Breast epithelium (tissue), 4 donors: ENCODE data around the gene COL18A1. TPM values are rescaled to one million over a fixed set of nuclear protein-coding genes. Genes with fewer than 3 reads are reported as not detected.
A peak's percentile ranks its signal among the peaks of the same experiment; 100 is the strongest.

Experiments
- DNase-seq, 2 donors: peaks; one replicate each; pipeline ENCODE4 v3.0.0-alpha.2; 2019; ENCODE audit warnings: low spot score in 2 of 2
- H3K27ac ChIP-seq, 2 donors: fragments of 200-600 bp; sonication (generic) in 1 of 2; one replicate each; pipeline ENCODE4 v1.5.1; 2016 to 2019; ENCODE audit warnings: mild to moderate bottlenecking in 1 of 2
- H3K27me3 ChIP-seq, 2 donors: fragments of 200-600 bp; sonication (generic) in 1 of 2; one replicate each; pipeline versions ENCODE4 v1.5.1 to v1.6.0; 2017 to 2019; ENCODE audit warnings: control low read depth in 1 of 2, mild to moderate bottlenecking in 1 of 2
- H3K36me3 ChIP-seq: fragments of 200-600 bp; one replicate; pipeline ENCODE4 v1.5.1; 2019
- H3K4me1 ChIP-seq, 2 donors: fragments of 200-600 bp; sonication (generic); one replicate each; pipeline ENCODE4 v1.5.1; 2016 to 2019; ENCODE audit warnings: control low read depth in 1 of 2
- H3K4me3 ChIP-seq, 3 donors: fragments of 200-600 bp; sonication (generic); 1 replicate in 2 of 3; 2 replicates in 1 of 3; pipeline ENCODE4 v1.5.1; 2016 to 2019; ENCODE audit warnings: mild to moderate bottlenecking in 3 of 3, moderate library complexity in 2 of 3
- H3K9me3 ChIP-seq, 2 donors: fragments of 200-600 bp; sonication (generic) in 1 of 2; one replicate each; pipeline ENCODE4 v1.5.1; 2016 to 2019; ENCODE audit warnings: control low read depth in 1 of 2
- CTCF ChIP-seq, 3 donors: fragments of 450-650 bp; IDR thresholded peaks; one replicate each; pipeline ENCODE4 v1.5.1; 2016 to 2017; ENCODE audit warnings: antibody characterized with exemption in 3 of 3, mild to moderate bottlenecking in 3 of 3, moderate library complexity in 3 of 3
- POLR2A ChIP-seq: fragments of 450-650 bp; IDR thresholded peaks from one replicate; pipeline ENCODE4 v1.6.1; 2016; ENCODE audit warnings: antibody characterized with exemption, mild to moderate bottlenecking, moderate library complexity
- POLR2AphosphoS5 ChIP-seq, 3 donors: sonication (generic); formaldehyde crosslinking; IDR thresholded peaks; one replicate each; pipeline ENCODE4 v1.6.1; 2017; ENCODE audit warnings: antibody characterized with exemption in 3 of 3
- intact Hi-C: fragments of 100-400 bp; cut with DNase I; formaldehyde crosslinking; loops from one replicate; pipeline ENCODE4 v1.15.1; 2023; ENCODE audit warnings: low total_unique reads
- total RNA-seq, 3 donors: library from RNA; depleted of rRNA; stranded (reverse); fragments of >200 nt; gene quantifications; one replicate each; pipeline ENCODE4 v1.1.0, GENCODE V29; 2016

Gene COL18A1
- total RNA-seq, 3 donors from 2014 or later, result 48.3 to 62.9 (median 55.8) TPM

DNA sequence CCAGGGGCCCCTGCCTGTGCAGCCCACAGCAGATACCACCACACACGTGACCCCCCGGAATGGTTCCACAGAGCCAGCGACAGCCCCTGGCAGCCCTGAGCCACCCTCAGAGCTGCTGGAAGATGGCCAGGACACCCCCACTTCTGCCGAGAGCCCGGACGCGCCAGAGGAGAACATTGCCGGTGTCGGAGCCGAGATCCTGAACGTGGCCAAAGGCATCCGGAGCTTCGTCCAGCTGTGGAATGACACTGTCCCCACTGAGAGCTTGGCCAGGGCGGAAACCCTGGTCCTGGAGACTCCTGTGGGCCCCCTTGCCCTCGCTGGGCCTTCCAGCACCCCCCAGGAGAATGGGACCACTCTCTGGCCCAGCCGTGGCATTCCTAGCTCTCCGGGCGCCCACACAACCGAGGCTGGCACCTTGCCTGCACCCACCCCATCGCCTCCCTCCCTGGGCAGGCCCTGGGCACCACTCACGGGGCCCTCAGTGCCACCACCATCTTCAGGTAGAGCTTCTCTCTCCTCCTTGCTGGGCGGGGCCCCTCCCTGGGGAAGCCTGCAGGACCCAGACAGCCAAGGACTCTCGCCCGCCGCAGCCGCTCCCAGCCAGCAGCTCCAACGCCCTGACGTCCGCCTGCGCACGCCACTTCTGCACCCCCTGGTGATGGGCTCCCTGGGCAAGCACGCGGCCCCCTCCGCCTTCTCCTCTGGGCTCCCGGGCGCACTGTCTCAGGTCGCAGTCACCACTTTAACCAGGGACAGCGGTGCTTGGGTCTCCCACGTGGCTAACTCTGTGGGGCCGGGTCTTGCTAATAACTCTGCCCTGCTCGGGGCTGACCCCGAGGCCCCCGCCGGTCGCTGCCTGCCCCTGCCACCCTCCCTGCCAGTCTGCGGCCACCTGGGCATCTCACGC is 51.0 kb downstream of the COL18A1 start:
- DNase-seq, result no peak
- TF ChIP-seq POLR2A (no peak), CTCF (IDR thresholded peaks at IDR 0.05) (no peak), POLR2AphosphoS5 (IDR thresholded peaks at IDR 0.05) (no peak)
- H3K36me3 ChIP-seq, result no peaks in the 10 kb centered on the region
- H3K4me1 ChIP-seq, result peaks cover 6 to 19% of the 10 kb centered on the region in 2 donors
- peaks cover 0 to under 1% of the 10 kb centered on the region in 2 donors for H3K9me3 ChIP-seq
- intact Hi-C loops, result no loop called here
- peak overlapping the region; percentile 81 to 82 for H3K27ac ChIP-seq
- peak overlapping the region; percentile 29 to 66 (median 45) for H3K4me3 ChIP-seq
- H3K27me3 ChIP-seq, result no peaks in the 10 kb centered on the region

DNA sequence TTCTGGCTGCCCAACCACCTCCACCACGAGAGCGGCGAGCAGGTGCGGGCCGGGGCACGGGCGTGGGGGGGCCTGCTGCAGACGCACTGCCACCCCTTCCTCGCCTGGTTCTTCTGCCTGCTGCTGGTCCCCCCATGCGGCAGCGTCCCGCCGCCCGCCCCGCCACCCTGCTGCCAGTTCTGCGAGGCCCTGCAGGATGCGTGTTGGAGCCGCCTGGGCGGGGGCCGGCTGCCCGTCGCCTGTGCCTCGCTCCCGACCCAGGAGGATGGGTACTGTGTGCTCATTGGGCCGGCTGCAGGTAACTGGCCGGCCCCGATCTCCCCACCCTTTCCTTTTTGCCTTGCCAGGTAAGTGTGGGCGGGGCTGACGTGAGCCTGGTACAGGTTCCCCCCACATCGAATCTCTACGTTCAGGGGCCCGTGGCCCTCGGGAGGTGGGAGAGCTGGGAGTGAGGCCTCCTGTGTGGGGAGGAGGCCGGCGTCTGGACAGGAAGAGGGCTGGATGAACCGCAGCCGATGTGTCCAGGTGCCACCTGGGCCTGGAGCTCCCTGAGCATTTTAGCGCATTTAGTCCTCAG is 51.7 kb downstream of the COL18A1 start:
- no peak for DNase-seq
- no peaks in the 10 kb centered on the region for H3K27me3 ChIP-seq
- H3K4me3 ChIP-seq, result peak overlapping the region in 2 of 3 donors; percentile 45 to 66
- TF ChIP-seq CTCF (IDR thresholded peaks at IDR 0.05), result no peak
- no peaks in the 10 kb centered on the region for H3K36me3 ChIP-seq
- H3K4me1 ChIP-seq, result peaks cover 6 to 19% of the 10 kb centered on the region in 2 donors
- H3K9me3 ChIP-seq, result peaks cover 7 to 8% of the 10 kb centered on the region in 2 donors
- intact Hi-C loops, result no loop called here
- H3K27ac ChIP-seq, result peak overlapping the region in 1 of 2 donors; percentile 82

- Histone ChIP-seq H3K4me1 (peaks cover 6 to 19% of the 10 kb centered on the region in 2 donors), H3K27me3 (no peaks in the 10 kb centered on the region), H3K36me3 (no peaks in the 10 kb centered on the region), H3K4me3 (peak overlapping the region in 2 of 3 donors; percentile 45 to 66), H3K9me3 (peaks cover 7 to 14% of the 10 kb centered on the region in 2 donors), H3K27ac (peak overlapping the region in 1 of 2 donors; percentile 7)
- intact Hi-C loops, result no loop called here
- TF ChIP-seq POLR2A (no peak), POLR2AphosphoS5 (IDR thresholded peaks at IDR 0.05) (no peak), CTCF (IDR thresholded peaks at IDR 0.05) (no peak)
- no peak for DNase-seq
Measured at GRCh38 chr21:45457161-45457831, 52.3 kb downstream of the COL18A1 start.

GRCh38 chr21:45457832-45458172 is 52.8 kb downstream of the COL18A1 start:
- DNase-seq, result no peak
- peak overlapping the region in 1 of 3 donors; percentile 66 for H3K4me3 ChIP-seq

More at GRCh38 chr21:45457832-45458172, 52.8 kb downstream of the COL18A1 start:
- Histone ChIP-seq H3K27me3 (no peaks in the 10 kb centered on the region), H3K27ac (no peak overlapping the region), H3K36me3 (no peaks in the 10 kb centered on the region), H3K4me1 (peaks cover 6 to 19% of the 10 kb centered on the region in 2 donors), H3K9me3 (peaks cover 7 to 19% of the 10 kb centered on the region in 2 donors)
- intact Hi-C loops, result no loop called here
- no peak for TF ChIP-seq CTCF (IDR thresholded peaks at IDR 0.05)
- TF ChIP-seq POLR2AphosphoS5 (IDR thresholded peaks at IDR 0.05), result no peak
- no peak for TF ChIP-seq POLR2A
